B cell (primary cell): Measurements from ENCODE around the gene ISM1. TPM values are rescaled to one million over a fixed set of nuclear protein-coding genes. Genes with fewer than 3 reads are reported as not detected.

ENCODE experiments used
- ATAC-seq: fragments of 200-7000 bp; cut with Tn5 transposase; one replicate; pipeline ENCODE4 v1.10.0; 2021; ENCODE audit warnings: low read depth, mild to moderate bottlenecking, moderate number of reproducible peaks, moderate library complexity
- CTCF ChIA-PET: fragments of 350-600 bp; sonication (Branson Sonifier 250); formaldehyde crosslinking; loops from one replicate; lab custom pipeline; 2021; ENCODE audit warnings: antibody characterized with exemption, inconsistent platforms; lab: Charles Lee
- POLR2A ChIA-PET: fragments of 350-600 bp; sonication (Branson Sonifier 250); formaldehyde crosslinking; loops from one replicate; lab custom pipeline; 2021; ENCODE audit warnings: antibody characterized with exemption; lab: Charles Lee
- DNase-seq: peaks from one replicate; pipeline ENCODE4 v3.0.0; 2013
- H2AFZ ChIP-seq: 2 replicates; pipeline ENCODE4 v1.6.1; 2012; ENCODE audit warnings: mild to moderate bottlenecking, low read depth, low read length; ENCODE audit not compliant: insufficient read depth, poor library complexity, severe bottlenecking
- H3K27ac ChIP-seq, 2 donors: 1 replicate in 1 of 2; 2 replicates in 1 of 2; pipeline ENCODE4 v1.5.1; 2012 to 2013; ENCODE audit warnings: low read length in 2 of 2, mild to moderate bottlenecking in 2 of 2, moderate library complexity in 1 of 2
- H3K27me3 ChIP-seq, 4 experiments: fragments of 200-600 bp in 1 of 4; sonication (generic) in 1 of 4; replicated peaks in 1 of 4; 1 replicate in 2 of 4; 2 replicates in 2 of 4; pipeline versions ENCODE4 v1.6.1 to v1.7.0; 2013 to 2016; ENCODE audit warnings: low read length in 3 of 4, mild to moderate bottlenecking in 2 of 4, mixed read lengths in 1 of 4, moderate library complexity in 1 of 4; ENCODE audit not compliant: insufficient read depth in 4 of 4, control insufficient read depth in 3 of 4; ENCODE audit errors: control extremely low read depth in 1 of 4
- H3K36me3 ChIP-seq, 2 experiments: replicated peaks in 1 of 2; 1 replicate in 1 of 2; 2 replicates in 1 of 2; pipeline versions ENCODE4 v1.6.1 to v1.7.1; 2013; ENCODE audit warnings: low read length in 1 of 2; ENCODE audit not compliant: insufficient read depth in 2 of 2, control insufficient read depth in 1 of 2; ENCODE audit errors: control extremely low read depth in 1 of 2, extremely low read depth in 1 of 2
- H3K4me1 ChIP-seq, 2 donors: fragments of 200-600 bp in 1 of 2; sonication (generic) in 1 of 2; 1 replicate in 1 of 2; 2 replicates in 1 of 2; pipeline versions ENCODE4 v1.5.1 to v1.6.1; 2013 to 2017; ENCODE audit warnings: low read length in 2 of 2; ENCODE audit not compliant: control insufficient read depth in 2 of 2, insufficient read depth in 2 of 2
- H3K4me2 ChIP-seq: replicated peaks from 2 replicates; pipeline ENCODE3; 2012; ENCODE audit warnings: mild to moderate bottlenecking, low read depth, low read length; ENCODE audit not compliant: poor library complexity, severe bottlenecking
- H3K4me3 ChIP-seq, 5 experiments: fragments of 200-600 bp in 1 of 5; sonication (generic) in 1 of 5; 1 replicate in 3 of 5; 2 replicates in 2 of 5; pipeline versions ENCODE4 v1.5.1 to v1.7.0; 2011 to 2016; ENCODE audit warnings: low read length in 4 of 5, mild to moderate bottlenecking in 4 of 5, low read depth in 2 of 5, control low read depth in 1 of 5, moderate library complexity in 1 of 5; ENCODE audit not compliant: insufficient read depth in 1 of 5; ENCODE audit errors: control extremely low read depth in 1 of 5, extremely low read depth in 1 of 5
- H3K79me2 ChIP-seq: fragments of 200-600 bp; sonication (generic); one replicate; pipeline ENCODE4 v1.6.0; 2016; ENCODE audit warnings: low read length; ENCODE audit not compliant: control insufficient read depth, insufficient read depth
- H3K9ac ChIP-seq: fragments of 200-600 bp; sonication (generic); 2 replicates; pipeline ENCODE4 v1.6.1; 2017; ENCODE audit warnings: mild to moderate bottlenecking, low read length, moderate library complexity
- H3K9me3 ChIP-seq, 3 donors: one replicate each; pipeline versions ENCODE4 v1.6.1 to v1.7.1; 2013; ENCODE audit warnings: low read length in 2 of 3; ENCODE audit not compliant: control insufficient read depth in 2 of 3, insufficient read depth in 1 of 3; ENCODE audit errors: control extremely low read depth in 1 of 3
- H4K20me1 ChIP-seq: 2 replicates; pipeline ENCODE4 v1.6.0; 2012; ENCODE audit warnings: mild to moderate bottlenecking, low read length; ENCODE audit not compliant: insufficient read depth, control insufficient read depth, poor library complexity, severe bottlenecking
- H3K27ac Mint-ChIP-seq: one replicate; pipeline ENCODE4 v1.8.0; 2021; ENCODE audit warnings: mixed read lengths
- H3K27me3 Mint-ChIP-seq: one replicate; pipeline ENCODE4 v1.8.0; 2021; ENCODE audit warnings: mixed read lengths
- H3K4me1 Mint-ChIP-seq: one replicate; pipeline ENCODE4 v1.8.0; 2021; ENCODE audit warnings: mixed read lengths
- H3K4me3 Mint-ChIP-seq: one replicate; pipeline ENCODE4 v1.8.0; 2021; ENCODE audit warnings: mixed read lengths
- H3K9me3 Mint-ChIP-seq: one replicate; pipeline ENCODE4 v1.8.0; 2022; ENCODE audit warnings: mixed read lengths; ENCODE audit not compliant: insufficient read depth
- CTCF ChIP-seq: fragments of 200-600 bp; IDR thresholded peaks from one replicate; pipeline ENCODE4 v1.8.0; 2022; ENCODE audit warnings: antibody characterized with exemption, mild to moderate bottlenecking
- EZH2 ChIP-seq: IDR thresholded peaks from 2 replicates; pipeline ENCODE4 v1.6.1; 2012; ENCODE audit warnings: borderline replicate concordance, low read depth, mild to moderate bottlenecking, moderate library complexity, low read length; ENCODE audit not compliant: insufficient read depth, poor library complexity, severe bottlenecking
- WGBS: methylation state at CpG from one replicate; pipeline ENCODE4 v1.1.5; 2013; ENCODE audit warnings: missing lambda C conversion rate; ENCODE audit not compliant: insufficient coverage; 5-methylcytosine and 5-hydroxymethylcytosine counted together
- intact Hi-C: fragments of 100-400 bp; cut with micrococcal nuclease; formaldehyde crosslinking; loops from one replicate; pipeline ENCODE4 v1.10.0; 2022
- polyA plus RNA-seq: library from polyadenylated mRNA; depleted of rRNA; stranded (reverse); fragments of >200 nt; gene quantifications from 2 replicates; pipeline ENCODE4 v1.2.3, GENCODE V29; 2012
- total RNA-seq, 2 donors: library from RNA; stranded (reverse); fragments of 120-200 nt in 1 of 2; gene quantifications; 1 replicate in 1 of 2; 2 replicates in 1 of 2; pipeline versions ENCODE4 v1.2.3 to v1.2.4, GENCODE V29; 2013 to 2022

The ISM1 gene
- total and polyA plus RNA-seq, 2 donors (not counting 1 experiment from before 2014, with no cell fraction given), result not detected

- Mint-ChIP-seq H3K9me3 (peaks cover 2% of the 10 kb centered on the region), H3K27me3 (peaks cover 23% of the 10 kb centered on the region), H3K27ac (no peak overlapping the region), H3K4me3 (no peak overlapping the region), H3K4me1 (no peaks in the 10 kb centered on the region)
- no peak overlapping the region for H3K4me3 ChIP-seq
- no peak overlapping the region for H2AFZ ChIP-seq
- no peaks in the 10 kb centered on the region for H3K36me3 ChIP-seq
- H3K27ac ChIP-seq, result no peak overlapping the region
- ChIA-PET CTCF (no interaction called here), POLR2A (no interaction called here)
- DNase-seq, result no peak
- H3K27me3 ChIP-seq, result no peaks in the 10 kb centered on the region
- no peaks in the 10 kb centered on the region for H3K4me1 ChIP-seq
- H4K20me1 ChIP-seq, result no peaks in the 10 kb centered on the region
- TF ChIP-seq EZH2 (no peak), CTCF (no peak)
- H3K9me3 ChIP-seq, result peaks cover 0 to 2% (median 0%) of the 10 kb centered on the region in 3 donors
- ATAC-seq, result no peak
- intact Hi-C loops, result no loop called here
- H3K79me2 ChIP-seq, result no peaks in the 10 kb centered on the region
- H3K9ac ChIP-seq, result no peak overlapping the region
- 48% methylated on average over 3 of the region's 7 CpGs for WGBS
- H3K4me2 ChIP-seq, result no peak overlapping the region
These were observed 10.1 kb downstream of the ISM1 start for GRCh38 chr20:13231031-13231752.

GRCh38 chr20:13232999-13233398 is 11.9 kb downstream of the ISM1 start:
- no peaks in the 10 kb centered on the region for H3K4me1 Mint-ChIP-seq
- Histone ChIP-seq H3K4me1 (no peaks in the 10 kb centered on the region), H3K79me2 (no peaks in the 10 kb centered on the region), H3K36me3 (no peaks in the 10 kb centered on the region), H3K27ac (no peak overlapping the region), H3K9ac (no peak overlapping the region), H3K27me3 (no peaks in the 10 kb centered on the region), H2AFZ (no peak overlapping the region), H3K4me2 (no peak overlapping the region), H4K20me1 (no peaks in the 10 kb centered on the region), H3K4me3 (no peak overlapping the region), H3K9me3 (peaks cover 0 to 2% (median 0%) of the 10 kb centered on the region in 3 donors)
- DNase-seq (no peak), ATAC-seq (no peak)
- no peak overlapping the region for H3K4me3 Mint-ChIP-seq
- 93% methylated on average over 3 of the region's 10 CpGs for WGBS
- ChIA-PET POLR2A (no interaction called here), CTCF (interaction anchor here (1.0 kb wide), 1 partner anchor 11 kb away, joined by 4 read pairs; no protein-coding TSS in a partner anchor)
- intact Hi-C loops, result no loop called here
- H3K27ac Mint-ChIP-seq, result no peak overlapping the region
- peaks cover 23% of the 10 kb centered on the region for H3K27me3 Mint-ChIP-seq
- no peaks in the 10 kb centered on the region for H3K9me3 Mint-ChIP-seq
- TF ChIP-seq CTCF (no peak), EZH2 (no peak)
